ENCODE results near the gene COL16A1. TPM values are rescaled to one million over a fixed set of nuclear protein-coding genes. Genes with fewer than 3 reads are reported as not detected.

The COL16A1 gene
- polyA plus RNA-seq, 1 of the 3 experiments (the other 2 are of a cell fraction), result 10.4 TPM

DNA sequence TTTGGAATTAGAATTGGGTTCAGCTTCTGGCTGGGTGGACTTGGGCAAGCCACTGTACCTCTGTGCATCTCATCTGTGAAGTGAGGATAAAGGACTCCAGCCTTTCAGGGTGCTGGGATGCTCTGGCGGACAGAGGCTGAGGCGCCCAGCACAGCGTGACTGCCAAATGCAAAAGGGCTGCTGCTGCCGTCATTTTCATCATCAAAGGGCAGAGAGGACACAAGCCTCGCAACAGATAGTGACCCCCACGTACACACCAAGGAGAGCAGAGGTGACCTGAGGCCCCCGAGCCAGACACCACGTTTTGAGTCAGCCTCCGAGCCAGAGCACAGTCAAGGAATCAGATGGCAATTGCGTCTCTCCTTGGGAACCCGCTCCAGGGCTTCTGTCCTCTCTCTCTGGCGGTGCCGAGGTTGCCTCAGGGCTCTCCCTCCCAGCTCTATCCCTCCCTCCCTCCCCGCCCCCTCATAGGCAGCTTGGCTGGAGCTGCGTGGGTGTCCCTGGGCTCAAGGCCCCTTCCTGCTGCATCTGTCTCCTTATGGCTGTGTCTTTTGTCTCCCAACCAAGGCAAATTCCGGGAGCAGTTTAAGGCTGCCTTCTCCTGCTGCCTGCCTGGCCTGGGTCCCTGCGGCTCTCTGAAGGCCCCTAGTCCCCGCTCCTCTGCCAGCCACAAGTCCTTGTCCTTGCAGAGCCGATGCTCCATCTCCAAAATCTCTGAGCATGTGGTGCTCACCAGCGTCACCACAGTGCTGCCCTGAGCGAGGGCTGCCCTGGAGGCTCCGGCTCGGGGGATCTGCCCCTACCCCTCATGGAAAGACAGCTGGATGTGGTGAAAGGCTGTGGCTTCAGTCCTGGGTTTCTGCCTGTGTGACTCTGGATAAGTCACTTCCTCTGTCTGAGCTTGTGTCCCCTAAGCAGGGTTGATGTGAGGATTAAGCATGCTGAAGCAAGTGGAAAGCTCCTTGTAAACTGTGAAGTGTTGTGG lies 77.3 kb downstream of the COL16A1 start:
- H3K27ac ChIP-seq (ENCODE audit: low read depth in 2 of 2, low read length in 1 of 2), result peak overlapping the region; percentile 37 to 99
- H2AFZ ChIP-seq (ENCODE audit: low read depth), result no peak overlapping the region
- H3F3A ChIP-seq (replicated peaks; ENCODE audit: insufficient read depth), result no peaks in the 10 kb centered on the region
- ChIA-PET CTCF (interaction anchor here (1.0 to 4.7 kb wide), 15 partner anchors 8 to 361 kb away, joined by 3 to 51 read pairs (median 4); no protein-coding TSS in a partner anchor), POLR2A (no interaction called here)
- H3K27me3 ChIP-seq (ENCODE audit: insufficient read depth), result no peaks in the 10 kb centered on the region
- no peak for TF ChIP-seq FOSL2 (IDR thresholded peaks at IDR 0.05; ENCODE audit: borderline replicate concordance, low read depth)
- no peak for TF ChIP-seq FOXJ3 (CRISPR knock-in tag; IDR thresholded peaks at IDR 0.05)
- no peak for TF ChIP-seq GABPA (IDR thresholded peaks at IDR 0.05; ENCODE audit: low read depth)
- TF ChIP-seq RFX5 (IDR thresholded peaks at IDR 0.05; ENCODE audit: low read length), result no peak
- TF ChIP-seq ELF1 (IDR thresholded peaks at IDR 0.05), result no peak
- no peak for TF ChIP-seq USF1 (IDR thresholded peaks at IDR 0.05; ENCODE audit: borderline replicate concordance, low read depth)
- TF ChIP-seq, protein P1, sequence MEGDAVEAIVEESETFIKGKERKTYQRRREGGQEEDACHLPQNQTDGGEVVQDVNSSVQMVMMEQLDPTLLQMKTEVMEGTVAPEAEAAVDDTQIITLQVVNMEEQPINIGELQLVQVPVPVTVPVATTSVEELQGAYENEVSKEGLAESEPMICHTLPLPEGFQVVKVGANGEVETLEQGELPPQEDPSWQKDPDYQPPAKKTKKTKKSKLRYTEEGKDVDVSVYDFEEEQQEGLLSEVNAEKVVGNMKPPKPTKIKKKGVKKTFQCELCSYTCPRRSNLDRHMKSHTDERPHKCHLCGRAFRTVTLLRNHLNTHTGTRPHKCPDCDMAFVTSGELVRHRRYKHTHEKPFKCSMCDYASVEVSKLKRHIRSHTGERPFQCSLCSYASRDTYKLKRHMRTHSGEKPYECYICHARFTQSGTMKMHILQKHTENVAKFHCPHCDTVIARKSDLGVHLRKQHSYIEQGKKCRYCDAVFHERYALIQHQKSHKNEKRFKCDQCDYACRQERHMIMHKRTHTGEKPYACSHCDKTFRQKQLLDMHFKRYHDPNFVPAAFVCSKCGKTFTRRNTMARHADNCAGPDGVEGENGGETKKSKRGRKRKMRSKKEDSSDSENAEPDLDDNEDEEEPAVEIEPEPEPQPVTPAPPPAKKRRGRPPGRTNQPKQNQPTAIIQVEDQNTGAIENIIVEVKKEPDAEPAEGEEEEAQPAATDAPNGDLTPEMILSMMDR (IDR thresholded peaks at IDR 0.05), result no peak
- TF ChIP-seq MEF2A (IDR thresholded peaks at IDR 0.05; ENCODE audit: borderline replicate concordance, low read depth), result no peak
- TF ChIP-seq RXRA (IDR thresholded peaks at IDR 0.05; ENCODE audit: borderline replicate concordance, low read depth), result no peak
- no peak for TF ChIP-seq CHD2 (IDR thresholded peaks at IDR 0.05; ENCODE audit: low read length, partially characterized antibody)
- TF ChIP-seq SMC3 (IDR thresholded peaks at IDR 0.05; ENCODE audit: low read depth, low read length), result no peak
- TF ChIP-seq EZH2phosphoT487 (IDR thresholded peaks at IDR 0.05; ENCODE audit: borderline replicate concordance, low read depth), result no peak
- no peak for TF ChIP-seq TCF12 (IDR thresholded peaks at IDR 0.05)
- TF ChIP-seq TEAD4 (IDR thresholded peaks at IDR 0.05; ENCODE audit: borderline replicate concordance, insufficient read depth), result no peak
- TF ChIP-seq RAD21 (IDR thresholded peaks at IDR 0.05; ENCODE audit: low read length), result no peak
- TF ChIP-seq MAX (IDR thresholded peaks at IDR 0.05; ENCODE audit: low read depth), result no peak
- TF ChIP-seq, protein P2, sequence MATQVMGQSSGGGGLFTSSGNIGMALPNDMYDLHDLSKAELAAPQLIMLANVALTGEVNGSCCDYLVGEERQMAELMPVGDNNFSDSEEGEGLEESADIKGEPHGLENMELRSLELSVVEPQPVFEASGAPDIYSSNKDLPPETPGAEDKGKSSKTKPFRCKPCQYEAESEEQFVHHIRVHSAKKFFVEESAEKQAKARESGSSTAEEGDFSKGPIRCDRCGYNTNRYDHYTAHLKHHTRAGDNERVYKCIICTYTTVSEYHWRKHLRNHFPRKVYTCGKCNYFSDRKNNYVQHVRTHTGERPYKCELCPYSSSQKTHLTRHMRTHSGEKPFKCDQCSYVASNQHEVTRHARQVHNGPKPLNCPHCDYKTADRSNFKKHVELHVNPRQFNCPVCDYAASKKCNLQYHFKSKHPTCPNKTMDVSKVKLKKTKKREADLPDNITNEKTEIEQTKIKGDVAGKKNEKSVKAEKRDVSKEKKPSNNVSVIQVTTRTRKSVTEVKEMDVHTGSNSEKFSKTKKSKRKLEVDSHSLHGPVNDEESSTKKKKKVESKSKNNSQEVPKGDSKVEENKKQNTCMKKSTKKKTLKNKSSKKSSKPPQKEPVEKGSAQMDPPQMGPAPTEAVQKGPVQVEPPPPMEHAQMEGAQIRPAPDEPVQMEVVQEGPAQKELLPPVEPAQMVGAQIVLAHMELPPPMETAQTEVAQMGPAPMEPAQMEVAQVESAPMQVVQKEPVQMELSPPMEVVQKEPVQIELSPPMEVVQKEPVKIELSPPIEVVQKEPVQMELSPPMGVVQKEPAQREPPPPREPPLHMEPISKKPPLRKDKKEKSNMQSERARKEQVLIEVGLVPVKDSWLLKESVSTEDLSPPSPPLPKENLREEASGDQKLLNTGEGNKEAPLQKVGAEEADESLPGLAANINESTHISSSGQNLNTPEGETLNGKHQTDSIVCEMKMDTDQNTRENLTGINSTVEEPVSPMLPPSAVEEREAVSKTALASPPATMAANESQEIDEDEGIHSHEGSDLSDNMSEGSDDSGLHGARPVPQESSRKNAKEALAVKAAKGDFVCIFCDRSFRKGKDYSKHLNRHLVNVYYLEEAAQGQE (IDR thresholded peaks at IDR 0.05; ENCODE audit: low read depth, low read length), result no peak
- no peak for TF ChIP-seq POLR2AphosphoS5 (IDR thresholded peaks at IDR 0.05; ENCODE audit: low read depth, low read length)
- no peak overlapping the region for H3K9ac ChIP-seq
- no peaks in the 10 kb centered on the region for H3K79me2 ChIP-seq (ENCODE audit: insufficient read depth)
- peak overlapping the region; percentile 27; the same call in 1 of the 2 replicates for H3K4me2 ChIP-seq
- H3K4me3 ChIP-seq (ENCODE audit: low read depth in 2 of 2, low read length in 1 of 2), result no peak overlapping the region; a peak in 1 of 4 replicates
- no peak for DNase-seq
- H3K36me3 ChIP-seq (replicated peaks in 1 of 2; ENCODE audit: control insufficient read depth in 1 of 2, insufficient read depth in 2 of 2, low read length in 1 of 2), result peaks cover 4 to 24% of the 10 kb centered on the region in 2 experiments
- H3K9me3 ChIP-seq, result no peaks in the 10 kb centered on the region
- H4K20me1 ChIP-seq (ENCODE audit: insufficient read depth), result 0 out of 2 replicates have a peak, but pooled peaks cover 4% of the 10 kb centered on the region
- no peaks in the 10 kb centered on the region for H3K9me2 ChIP-seq
- WGBS (ENCODE audit: low lambda C conversion rate), result 62% methylated on average over 15 of the region's 23 CpGs
- peaks cover 5 to 58% of the 10 kb centered on the region in 2 experiments; a peak in 3 of 4 replicates for H3K4me1 ChIP-seq (ENCODE audit: control insufficient read depth in 1 of 2, insufficient read depth in 2 of 2, low read depth in 1 of 2, low read length in 1 of 2)

Measured in SK-N-SH (cell line).